COLO668 (cell line): ENCODE measurements around the gene RGS13.

ENCODE experiments used
- DNase-seq: peaks from one replicate; lab custom pipeline; 2025; ENCODE audit not compliant: unreplicated experiment; lab: John Stamatoyannopoulos, UW

The RGS13 gene

GRCh38 chr1:192635939-192636338 is at the start of gene RGS13:
Gene RGS13, plus strand, starts transcription at chr1:192636147. Its CDS starts 8,188 bp downstream, at chr1:192644335.
- DNase-seq = no peak

- DNase-seq = no peak
These were observed 48.3 kb upstream of the RGS13 start for GRCh38 chr1:192587386-192588266.

GRCh38 chr1:192588546-192588945 is 47.4 kb upstream of the RGS13 start:
- no peak for DNase-seq

GRCh38 chr1:192589813-192590212 is 46.1 kb upstream of the RGS13 start:
- no peak for DNase-seq

GRCh38 chr1:192592517-192592916 is 43.4 kb upstream of the RGS13 start:
- DNase-seq = no peak

GRCh38 chr1:192592981-192593708 is 42.8 kb upstream of the RGS13 start:
- DNase-seq = no peak

GRCh38 chr1:192595299-192595698 is 40.6 kb upstream of the RGS13 start:
- no peak for DNase-seq

- no peak for DNase-seq
These were observed 37.4 kb upstream of the RGS13 start for GRCh38 chr1:192598589-192598988.

- no peak for DNase-seq
These were observed 35.7 kb upstream of the RGS13 start for GRCh38 chr1:192600275-192600674.

- no peak for DNase-seq
These were observed 34.8 kb upstream of the RGS13 start for GRCh38 chr1:192601143-192601542.

GRCh38 chr1:192601567-192601966 is 34.4 kb upstream of the RGS13 start:
- no peak for DNase-seq

- no peak for DNase-seq
These were observed 33.2 kb upstream of the RGS13 start for GRCh38 chr1:192602757-192603156.

GRCh38 chr1:192603218-192603787 is 32.6 kb upstream of the RGS13 start:
- DNase-seq = no peak

- no peak for DNase-seq
These were observed 30.8 kb upstream of the RGS13 start for GRCh38 chr1:192604979-192605620.

- no peak for DNase-seq
These were observed 27.3 kb upstream of the RGS13 start for GRCh38 chr1:192608671-192609070.

GRCh38 chr1:192609110-192610079 is 26.6 kb upstream of the RGS13 start:
- no peak for DNase-seq

GRCh38 chr1:192610112-192610889 is 25.6 kb upstream of the RGS13 start:
- no peak for DNase-seq

- no peak for DNase-seq
These were observed 20.9 kb upstream of the RGS13 start for GRCh38 chr1:192615055-192615454.

- DNase-seq = no peak
These were observed 15.8 kb upstream of the RGS13 start for GRCh38 chr1:192620071-192620635.
